ENCODE results near the gene TSPOAP1.

Gene TSPOAP1

GRCh38 chr17:58282442-58282841 lies 46.2 kb downstream of the TSPOAP1 start:
- ATAC-seq, result no peak
- TF ChIP-seq ZC3H10 (CRISPR knock-in tag; IDR thresholded peaks at IDR 0.05) (no peak), SNAI2 (CRISPR knock-in tag; IDR thresholded peaks at IDR 0.05) (no peak), TOX (CRISPR knock-in tag; IDR thresholded peaks at IDR 0.05; ENCODE audit: borderline replicate concordance) (no peak), PATZ1 (CRISPR knock-in tag; IDR thresholded peaks at IDR 0.05; ENCODE audit: borderline replicate concordance) (no peak), ZNF8 (CRISPR knock-in tag; IDR thresholded peaks at IDR 0.05) (no peak)

- no peak for TF ChIP-seq ESRRG (CRISPR knock-in tag; IDR thresholded peaks at IDR 0.05)
- TF ChIP-seq TCF4 (CRISPR knock-in tag; IDR thresholded peaks at IDR 0.05; ENCODE audit: borderline replicate concordance), result no peak
- no peak for TF ChIP-seq CSDC2 (CRISPR knock-in tag; IDR thresholded peaks at IDR 0.05)
- ATAC-seq, result no peak
Observed at GRCh38 chr17:58281511-58282011, 47.0 kb downstream of the TSPOAP1 start.

- TF ChIP-seq ZNF70 (CRISPR knock-in tag; IDR thresholded peaks at IDR 0.05), result no peak
- no peak for TF ChIP-seq ZNF8 (CRISPR knock-in tag; IDR thresholded peaks at IDR 0.05)
- no peak for TF ChIP-seq ZFP30 (CRISPR knock-in tag; IDR thresholded peaks at IDR 0.05)
- no peak for ATAC-seq
Observed at GRCh38 chr17:58280480-58281217, 47.9 kb downstream of the TSPOAP1 start, which contains the start of gene MPO. Gene MPO, minus strand, starts transcription at chr17:58280935. Its CDS starts 177 bp downstream, at chr17:58280758.

GRCh38 chr17:58279736-58280479 lies 48.7 kb downstream of the TSPOAP1 start:
- TF ChIP-seq TCF4 (CRISPR knock-in tag; IDR thresholded peaks at IDR 0.05; ENCODE audit: borderline replicate concordance) (no peak), ZNF70 (CRISPR knock-in tag; IDR thresholded peaks at IDR 0.05) (no peak), ESRRG (CRISPR knock-in tag; IDR thresholded peaks at IDR 0.05) (no peak), TOX (CRISPR knock-in tag; IDR thresholded peaks at IDR 0.05; ENCODE audit: borderline replicate concordance) (no peak), ZNF8 (CRISPR knock-in tag; IDR thresholded peaks at IDR 0.05) (no peak), POU6F1 (CRISPR knock-in tag; IDR thresholded peaks at IDR 0.05; ENCODE audit: borderline replicate concordance, low read depth) (no peak), CREB5 (CRISPR knock-in tag; IDR thresholded peaks at IDR 0.05; ENCODE audit: low read depth) (no peak), RARB (CRISPR knock-in tag; IDR thresholded peaks at IDR 0.05) (no peak), GLIS3 (CRISPR knock-in tag; IDR thresholded peaks at IDR 0.05) (no peak), PPARA (CRISPR knock-in tag; IDR thresholded peaks at IDR 0.05; ENCODE audit: borderline replicate concordance) (no peak)
- ATAC-seq, result no peak

- ATAC-seq, result no peak
- TF ChIP-seq TCF4 (CRISPR knock-in tag; IDR thresholded peaks at IDR 0.05; ENCODE audit: borderline replicate concordance) (no peak), PPARA (CRISPR knock-in tag; IDR thresholded peaks at IDR 0.05; ENCODE audit: borderline replicate concordance) (no peak), ARNTL (CRISPR knock-in tag; IDR thresholded peaks at IDR 0.05; ENCODE audit: borderline replicate concordance, low read depth) (no peak), ZNF565 (CRISPR knock-in tag; conservative IDR thresholded peaks at IDR 0.05; ENCODE audit: low read depth) (no peak), PATZ1 (CRISPR knock-in tag; IDR thresholded peaks at IDR 0.05; ENCODE audit: borderline replicate concordance) (no peak), CREB5 (CRISPR knock-in tag; IDR thresholded peaks at IDR 0.05; ENCODE audit: low read depth) (no peak), TSHZ2 (CRISPR knock-in tag; IDR thresholded peaks at IDR 0.05) (no peak)
Observed at GRCh38 chr17:58279016-58279711, 49.4 kb downstream of the TSPOAP1 start.
